ENCODE data around the gene ABCB1. TPM values are rescaled to one million over a fixed set of nuclear protein-coding genes. Genes with fewer than 3 reads are reported as not detected.

ABCB1 gene
- total RNA-seq, 1 donor from 2014 or later: not detected

- no peaks in the 10 kb centered on the region for H3K36me3 Mint-ChIP-seq (ENCODE audit: low read depth)
- TF ChIP-seq CTCF (IDR thresholded peaks at IDR 0.05): no peak
- no peaks in the 10 kb centered on the region for H3K4me1 Mint-ChIP-seq (ENCODE audit: low read depth)
- DNase-seq (ENCODE audit: low spot score): no peak
- H3K9me3 Mint-ChIP-seq (ENCODE audit: low read depth): no peaks in the 10 kb centered on the region
- H3K27ac Mint-ChIP-seq (ENCODE audit: unreplicated experiment): no peak overlapping the region
- H3K4me3 Mint-ChIP-seq (ENCODE audit: unreplicated experiment): no peak overlapping the region
- H3K27me3 Mint-ChIP-seq (ENCODE audit: low read depth): peaks cover 10% of the 10 kb centered on the region
These were observed 95.6 kb downstream of the ABCB1 start for GRCh38 chr7:87505122-87505521.

GRCh38 chr7:87499494-87499893 lies 101.2 kb downstream of the ABCB1 start:
- Mint-ChIP-seq H3K9me3 (ENCODE audit: low read depth) (no peaks in the 10 kb centered on the region), H3K27ac (ENCODE audit: unreplicated experiment) (no peak overlapping the region), H3K4me1 (ENCODE audit: low read depth) (no peaks in the 10 kb centered on the region), H3K4me3 (ENCODE audit: unreplicated experiment) (no peak overlapping the region), H3K36me3 (ENCODE audit: low read depth) (no peaks in the 10 kb centered on the region), H3K27me3 (ENCODE audit: low read depth) (peaks cover 16% of the 10 kb centered on the region)
- no peak for TF ChIP-seq CTCF (IDR thresholded peaks at IDR 0.05)
- DNase-seq (ENCODE audit: low spot score): no peak

GRCh38 chr7:87498893-87499292 lies 101.8 kb downstream of the ABCB1 start:
- H3K36me3 Mint-ChIP-seq (ENCODE audit: low read depth): no peaks in the 10 kb centered on the region
- peaks cover 16% of the 10 kb centered on the region for H3K27me3 Mint-ChIP-seq (ENCODE audit: low read depth)
- no peaks in the 10 kb centered on the region for H3K4me1 Mint-ChIP-seq (ENCODE audit: low read depth)
- no peak overlapping the region for H3K27ac Mint-ChIP-seq (ENCODE audit: unreplicated experiment)
- DNase-seq (ENCODE audit: low spot score): no peak
- no peaks in the 10 kb centered on the region for H3K9me3 Mint-ChIP-seq (ENCODE audit: low read depth)
- no peak for TF ChIP-seq CTCF (IDR thresholded peaks at IDR 0.05)
- no peak overlapping the region for H3K4me3 Mint-ChIP-seq (ENCODE audit: unreplicated experiment)

GRCh38 chr7:87497482-87497881 lies 103.2 kb downstream of the ABCB1 start:
- Mint-ChIP-seq H3K27me3 (ENCODE audit: low read depth) (peaks cover 16% of the 10 kb centered on the region), H3K36me3 (ENCODE audit: low read depth) (no peaks in the 10 kb centered on the region), H3K4me3 (ENCODE audit: unreplicated experiment) (no peak overlapping the region), H3K9me3 (ENCODE audit: low read depth) (no peaks in the 10 kb centered on the region), H3K4me1 (ENCODE audit: low read depth) (no peaks in the 10 kb centered on the region), H3K27ac (ENCODE audit: unreplicated experiment) (no peak overlapping the region)
- no peak for TF ChIP-seq CTCF (IDR thresholded peaks at IDR 0.05)
- DNase-seq (ENCODE audit: low spot score): no peak

GRCh38 chr7:87495366-87495765 lies 105.3 kb downstream of the ABCB1 start:
- Mint-ChIP-seq H3K27me3 (ENCODE audit: low read depth) (peaks cover 11% of the 10 kb centered on the region), H3K9me3 (ENCODE audit: low read depth) (peaks cover 5% of the 10 kb centered on the region), H3K4me1 (ENCODE audit: low read depth) (no peaks in the 10 kb centered on the region), H3K27ac (ENCODE audit: unreplicated experiment) (no peak overlapping the region), H3K36me3 (ENCODE audit: low read depth) (no peaks in the 10 kb centered on the region), H3K4me3 (ENCODE audit: unreplicated experiment) (no peak overlapping the region)
- TF ChIP-seq CTCF (IDR thresholded peaks at IDR 0.05): no peak
- no peak for DNase-seq (ENCODE audit: low spot score)
